SK-N-SH (cell line): ENCODE measurements around the gene C5orf58.

Experiments
- EP300 ChIP-seq, 2 experiments: IDR thresholded peaks; 2 replicates each; pipeline versions ENCODE4 v1.4.0 to v1.6.1; 2012; ENCODE audit warnings: borderline replicate concordance in 1 of 2, low read depth in 1 of 2, low read length in 1 of 2
- EZH2phosphoT487 ChIP-seq: fragments of 200-600 bp; sonication (generic); IDR thresholded peaks from 2 replicates; pipeline ENCODE4 v1.6.1; 2017; ENCODE audit warnings: low read depth, mixed run types, mild to moderate bottlenecking, antibody characterized with exemption, moderate library complexity, borderline replicate concordance
- FOXJ3 ChIP-seq: sonication (generic); formaldehyde crosslinking; IDR thresholded peaks from 2 replicates; pipeline ENCODE4 v1.5.1; 2020; ENCODE audit warnings: mild to moderate bottlenecking, missing genetic modification reagents
- MAX ChIP-seq: IDR thresholded peaks from 2 replicates; pipeline ENCODE4 v1.4.0; 2012; ENCODE audit warnings: low read depth
- POLR2AphosphoS5 ChIP-seq: IDR thresholded peaks from 2 replicates; pipeline ENCODE4 v1.6.1; 2012; ENCODE audit warnings: low read depth, low read length
- RAD21 ChIP-seq: IDR thresholded peaks from 2 replicates; pipeline ENCODE4 v1.6.1; 2012; ENCODE audit warnings: mild to moderate bottlenecking, low read length
- REST ChIP-seq: IDR thresholded peaks from 2 replicates; pipeline ENCODE4 v1.6.1; 2012; ENCODE audit warnings: mild to moderate bottlenecking, low read depth, low read length, moderate library complexity
- RFX5 ChIP-seq: IDR thresholded peaks from 2 replicates; pipeline ENCODE4 v1.6.1; 2012; ENCODE audit warnings: mild to moderate bottlenecking, improper control_type of control experiment, low read length
- RXRA ChIP-seq: IDR thresholded peaks from 2 replicates; pipeline ENCODE4 v1.4.0; 2012; ENCODE audit warnings: low read depth, mild to moderate bottlenecking, borderline replicate concordance
- TCF12 ChIP-seq: IDR thresholded peaks from 2 replicates; pipeline ENCODE4 v1.4.0; 2012
- TF ChIP-seq, protein P1 (sequence below): fragments of 150-350 bp; IDR thresholded peaks from 2 replicates; pipeline ENCODE4 v1.6.1; 2017; ENCODE audit warnings: antibody characterized with exemption, low read length, low read depth, borderline replicate concordance
- TF ChIP-seq, protein P2 (sequence below): fragments of 200-600 bp; sonication (generic); IDR thresholded peaks from 2 replicates; pipeline ENCODE4 v1.6.1; 2017; ENCODE audit warnings: antibody characterized with exemption, mild to moderate bottlenecking, moderate library complexity

DNA sequence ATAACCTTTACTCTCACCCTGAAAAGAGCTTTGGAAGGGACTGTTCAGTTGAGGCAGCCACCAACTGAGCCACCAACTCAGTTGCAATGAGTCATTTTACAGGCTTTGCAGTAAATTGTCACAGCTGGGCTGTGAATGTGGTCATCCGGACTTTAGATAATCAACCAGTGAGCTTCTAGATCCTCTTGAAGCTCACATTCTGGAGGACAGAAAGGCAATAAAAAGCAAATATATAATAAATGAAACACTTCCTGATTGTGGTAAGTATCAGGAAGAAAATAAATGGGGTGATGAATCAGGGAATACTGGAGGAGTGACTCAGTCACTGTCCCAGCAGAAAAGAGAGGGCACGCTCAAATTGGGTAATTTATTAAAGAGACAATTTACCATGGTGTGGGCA, 13.2 kb upstream of the C5orf58 start:
- TF ChIP-seq EP300 (IDR thresholded peaks at IDR 0.05; ENCODE audit: borderline replicate concordance in 1 of 2, low read depth in 1 of 2, low read length in 1 of 2), result peak in 1 of 2 experiments; percentile 42; a peak in 2 of 4 replicates
- TF ChIP-seq, protein P1, sequence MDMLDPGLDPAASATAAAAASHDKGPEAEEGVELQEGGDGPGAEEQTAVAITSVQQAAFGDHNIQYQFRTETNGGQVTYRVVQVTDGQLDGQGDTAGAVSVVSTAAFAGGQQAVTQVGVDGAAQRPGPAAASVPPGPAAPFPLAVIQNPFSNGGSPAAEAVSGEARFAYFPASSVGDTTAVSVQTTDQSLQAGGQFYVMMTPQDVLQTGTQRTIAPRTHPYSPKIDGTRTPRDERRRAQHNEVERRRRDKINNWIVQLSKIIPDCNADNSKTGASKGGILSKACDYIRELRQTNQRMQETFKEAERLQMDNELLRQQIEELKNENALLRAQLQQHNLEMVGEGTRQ, result no peak
- TF ChIP-seq, protein P2, sequence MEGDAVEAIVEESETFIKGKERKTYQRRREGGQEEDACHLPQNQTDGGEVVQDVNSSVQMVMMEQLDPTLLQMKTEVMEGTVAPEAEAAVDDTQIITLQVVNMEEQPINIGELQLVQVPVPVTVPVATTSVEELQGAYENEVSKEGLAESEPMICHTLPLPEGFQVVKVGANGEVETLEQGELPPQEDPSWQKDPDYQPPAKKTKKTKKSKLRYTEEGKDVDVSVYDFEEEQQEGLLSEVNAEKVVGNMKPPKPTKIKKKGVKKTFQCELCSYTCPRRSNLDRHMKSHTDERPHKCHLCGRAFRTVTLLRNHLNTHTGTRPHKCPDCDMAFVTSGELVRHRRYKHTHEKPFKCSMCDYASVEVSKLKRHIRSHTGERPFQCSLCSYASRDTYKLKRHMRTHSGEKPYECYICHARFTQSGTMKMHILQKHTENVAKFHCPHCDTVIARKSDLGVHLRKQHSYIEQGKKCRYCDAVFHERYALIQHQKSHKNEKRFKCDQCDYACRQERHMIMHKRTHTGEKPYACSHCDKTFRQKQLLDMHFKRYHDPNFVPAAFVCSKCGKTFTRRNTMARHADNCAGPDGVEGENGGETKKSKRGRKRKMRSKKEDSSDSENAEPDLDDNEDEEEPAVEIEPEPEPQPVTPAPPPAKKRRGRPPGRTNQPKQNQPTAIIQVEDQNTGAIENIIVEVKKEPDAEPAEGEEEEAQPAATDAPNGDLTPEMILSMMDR, result no peak
- peak; percentile 60 for TF ChIP-seq TCF12
- no peak for TF ChIP-seq REST
- TF ChIP-seq RXRA, result peak; percentile 49; the same call in 1 of the 2 replicates
- no peak for TF ChIP-seq EZH2phosphoT487
- TF ChIP-seq RFX5, result no peak
- TF ChIP-seq POLR2AphosphoS5, result no peak
- TF ChIP-seq MAX, result no peak
- TF ChIP-seq FOXJ3 (CRISPR knock-in tag), result no peak
- no peak for TF ChIP-seq RAD21
